Activated naive CD8-positive, alpha-beta T cell treated with anti-CD3 and anti-CD28 coated beads, Interleukin-2, amount 50 U/mL, for 16 hours (primary cell): ENCODE data around the gene ZFYVE1.
"Not testable (repeated sequence)": the region's sequence is repeated elsewhere in the genome, so short reads cannot be mapped to it uniquely, and the experiment has no call there.

Source experiments
- DNase-seq: peaks from one replicate; pipeline ENCODE4 v3.0.0-alpha.2; 2020; ENCODE audit warnings: low read depth, low spot score

The ZFYVE1 gene

GRCh38 chr14:73003681-73004080, 23.2 kb downstream of the ZFYVE1 start:
- DNase-seq, result no peak

- DNase-seq, result no peak
Measured at GRCh38 chr14:73000073-73000472, 26.8 kb downstream of the ZFYVE1 start.

- no peak for DNase-seq
Measured at GRCh38 chr14:72999316-72999715, 27.6 kb downstream of the ZFYVE1 start.

GRCh38 chr14:72998252-72998903, 28.5 kb downstream of the ZFYVE1 start:
- DNase-seq, result no peak

- no peak for DNase-seq
Measured at GRCh38 chr14:72996916-72997315, 30.0 kb downstream of the ZFYVE1 start.

GRCh38 chr14:72990171-72990570, 36.7 kb downstream of the ZFYVE1 start:
- no peak for DNase-seq

- DNase-seq, result no peak
Measured at GRCh38 chr14:72986857-72987256, 40.0 kb downstream of the ZFYVE1 start.

GRCh38 chr14:72986214-72986613, 40.7 kb downstream of the ZFYVE1 start:
- DNase-seq, result no peak

- DNase-seq, result no peak
Measured at GRCh38 chr14:72982146-72982708, 44.7 kb downstream of the ZFYVE1 start.

- no peak for DNase-seq
Measured at GRCh38 chr14:72980863-72981262, 46.0 kb downstream of the ZFYVE1 start.

GRCh38 chr14:72978856-72979255, 48.0 kb downstream of the ZFYVE1 start:
- no peak for DNase-seq

GRCh38 chr14:72975770-72976169, 51.1 kb downstream of the ZFYVE1 start:
- DNase-seq, result no peak

- DNase-seq, result no peak
Measured at GRCh38 chr14:72974661-72975060, 52.2 kb downstream of the ZFYVE1 start.

GRCh38 chr14:72970824-72971434, 56.0 kb downstream of the ZFYVE1 start:
- DNase-seq, result no peak

GRCh38 chr14:72970058-72970630, 56.8 kb downstream of the ZFYVE1 start:
- no peak for DNase-seq

GRCh38 chr14:72968316-72968715, 58.6 kb downstream of the ZFYVE1 start:
- DNase-seq, result no peak

GRCh38 chr14:72966038-72966437, 60.9 kb downstream of the ZFYVE1 start:
- no peak for DNase-seq

- DNase-seq, result no peak
Measured at GRCh38 chr14:72965249-72965648, 61.7 kb downstream of the ZFYVE1 start.

- DNase-seq, result no peak
Measured at GRCh38 chr14:72962829-72963312, 64.0 kb downstream of the ZFYVE1 start.

- DNase-seq, result not testable (repeated sequence)
Measured at GRCh38 chr14:72962336-72962754, 64.6 kb downstream of the ZFYVE1 start.

- no peak for DNase-seq
Measured at GRCh38 chr14:72961579-72962335, 65.1 kb downstream of the ZFYVE1 start.

- not testable (repeated sequence) for DNase-seq
Measured at GRCh38 chr14:72961016-72961415, 65.9 kb downstream of the ZFYVE1 start.
